Type B pancreatic cell (in vitro differentiated cells): ENCODE measurements around the gene HCFC1. TPM values are rescaled to one million over a fixed set of nuclear protein-coding genes. Genes with fewer than 3 reads are reported as not detected.
A peak's percentile ranks its signal among the peaks of the same experiment; 100 is the strongest.

ENCODE experiments used
- DNase-seq: peaks from one replicate; pipeline ENCODE4 v3.0.0; 2021; ENCODE audit warnings: mixed read lengths; ENCODE audit not compliant: unreplicated experiment; ENCODE audit errors: extremely low spot score
- H3K27ac Mint-ChIP-seq: 2 replicates; pipeline ENCODE4 v1.8.0; 2021; ENCODE audit warnings: mild to moderate bottlenecking, mixed read lengths
- H3K27me3 Mint-ChIP-seq: 2 replicates; pipeline ENCODE4 v1.8.0; 2021; ENCODE audit warnings: mixed read lengths
- H3K36me3 Mint-ChIP-seq: 2 replicates; pipeline ENCODE4 v1.8.0; 2021; ENCODE audit warnings: mixed read lengths
- H3K4me1 Mint-ChIP-seq: one replicate; pipeline ENCODE4 v1.8.0; 2021; ENCODE audit warnings: mixed read lengths; ENCODE audit not compliant: unreplicated experiment
- H3K4me3 Mint-ChIP-seq: 2 replicates; pipeline ENCODE4 v1.8.0; 2021; ENCODE audit warnings: mild to moderate bottlenecking, mixed read lengths
- H3K9me3 Mint-ChIP-seq: 2 replicates; pipeline ENCODE4 v1.8.0; 2021; ENCODE audit warnings: mixed read lengths
- total RNA-seq: library from RNA; stranded (reverse); gene quantifications from 2 replicates; pipeline ENCODE4 v1.2.1, GENCODE V29; 2021; ENCODE audit warnings: low replicate concordance
- TF ChIP-seq, protein P1 (sequence below): fragments of 200-600 bp; sonication (generic); conservative IDR thresholded peaks from 2 replicates; pipeline ENCODE4 v1.5.0; 2021; ENCODE audit warnings: antibody characterized with exemption, mild to moderate bottlenecking

The HCFC1 gene
- total RNA-seq, 1 donor from 2014 or later = 98.0 TPM

DNA sequence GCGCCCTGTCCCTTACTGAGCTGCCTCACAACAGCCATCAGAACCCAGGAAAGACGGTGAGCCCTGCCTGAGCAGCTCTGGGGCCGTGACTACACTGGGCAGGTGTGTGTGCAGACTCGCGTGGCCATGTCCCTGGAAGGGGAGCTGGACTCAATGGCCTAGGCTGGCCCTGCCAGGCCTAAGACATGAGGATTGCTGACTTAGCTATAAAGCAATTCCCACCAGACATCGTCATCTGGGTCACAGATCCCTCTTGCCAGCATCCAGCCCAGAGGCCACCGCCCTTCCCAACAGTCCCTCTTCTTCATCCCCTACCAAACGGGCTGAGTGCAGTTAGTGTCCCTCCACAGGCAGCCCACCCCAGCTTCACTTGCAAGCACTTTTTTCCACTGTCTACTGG lies 40.5 kb downstream of the HCFC1 start:
- TF ChIP-seq, protein P1, sequence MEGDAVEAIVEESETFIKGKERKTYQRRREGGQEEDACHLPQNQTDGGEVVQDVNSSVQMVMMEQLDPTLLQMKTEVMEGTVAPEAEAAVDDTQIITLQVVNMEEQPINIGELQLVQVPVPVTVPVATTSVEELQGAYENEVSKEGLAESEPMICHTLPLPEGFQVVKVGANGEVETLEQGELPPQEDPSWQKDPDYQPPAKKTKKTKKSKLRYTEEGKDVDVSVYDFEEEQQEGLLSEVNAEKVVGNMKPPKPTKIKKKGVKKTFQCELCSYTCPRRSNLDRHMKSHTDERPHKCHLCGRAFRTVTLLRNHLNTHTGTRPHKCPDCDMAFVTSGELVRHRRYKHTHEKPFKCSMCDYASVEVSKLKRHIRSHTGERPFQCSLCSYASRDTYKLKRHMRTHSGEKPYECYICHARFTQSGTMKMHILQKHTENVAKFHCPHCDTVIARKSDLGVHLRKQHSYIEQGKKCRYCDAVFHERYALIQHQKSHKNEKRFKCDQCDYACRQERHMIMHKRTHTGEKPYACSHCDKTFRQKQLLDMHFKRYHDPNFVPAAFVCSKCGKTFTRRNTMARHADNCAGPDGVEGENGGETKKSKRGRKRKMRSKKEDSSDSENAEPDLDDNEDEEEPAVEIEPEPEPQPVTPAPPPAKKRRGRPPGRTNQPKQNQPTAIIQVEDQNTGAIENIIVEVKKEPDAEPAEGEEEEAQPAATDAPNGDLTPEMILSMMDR = no peak
- no peaks in the 10 kb centered on the region for H3K9me3 Mint-ChIP-seq
- no peaks in the 10 kb centered on the region for H3K27me3 Mint-ChIP-seq
- peak overlapping the region; percentile 32 for H3K27ac Mint-ChIP-seq
- peaks cover 7% of the 10 kb centered on the region for H3K4me1 Mint-ChIP-seq
- no peak for DNase-seq
- H3K4me3 Mint-ChIP-seq = no peak overlapping the region
- peaks cover 4% of the 10 kb centered on the region for H3K36me3 Mint-ChIP-seq

DNA sequence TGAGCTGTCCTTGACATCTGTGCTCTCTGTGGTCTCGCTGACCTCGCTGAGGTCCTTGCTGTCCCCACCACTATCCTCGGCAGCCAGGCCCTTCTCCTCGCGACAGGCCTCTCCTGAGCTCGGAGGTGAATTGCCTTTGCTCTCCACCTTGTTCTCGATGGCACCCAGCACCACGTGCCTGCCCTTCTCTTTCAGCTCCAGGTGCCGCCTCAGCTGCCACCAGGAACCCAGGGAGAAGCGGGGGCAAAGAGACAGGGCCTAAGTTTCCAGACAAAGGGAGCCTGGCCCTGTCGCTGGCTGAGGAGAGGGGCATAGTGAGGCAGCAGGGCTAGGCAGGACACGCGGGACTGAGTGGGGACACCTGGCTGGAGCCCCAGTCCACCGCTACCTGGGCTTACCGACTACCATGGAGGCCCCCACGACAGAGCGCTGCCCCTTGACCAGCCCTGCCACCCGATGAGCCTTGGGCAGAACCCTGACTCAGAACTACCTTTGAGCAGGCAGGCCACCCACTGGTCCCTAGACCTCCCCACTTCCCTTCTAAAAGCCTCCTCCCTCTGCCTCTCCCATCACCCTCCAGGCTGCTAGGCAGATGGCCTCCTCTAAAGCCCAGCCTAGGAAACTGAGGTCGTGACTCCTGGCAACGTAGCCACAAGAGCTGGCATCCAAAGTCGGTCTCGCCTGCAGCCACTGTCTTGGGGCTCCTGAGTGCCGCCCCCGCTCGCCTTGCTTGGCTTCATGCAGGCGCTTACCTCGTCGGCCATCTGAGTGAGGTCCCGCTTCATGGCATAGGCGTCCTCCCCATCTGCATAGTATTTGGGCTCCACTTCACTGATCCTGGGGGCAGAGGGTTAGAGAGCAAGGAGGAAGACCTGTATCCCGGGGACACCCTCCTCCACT lies 41.4 kb downstream of the HCFC1 start:
- TF ChIP-seq, protein P1 = no peak
- Mint-ChIP-seq H3K36me3 (peaks cover 4% of the 10 kb centered on the region), H3K27me3 (no peaks in the 10 kb centered on the region), H3K4me3 (no peak overlapping the region), H3K27ac (no peak overlapping the region), H3K9me3 (no peaks in the 10 kb centered on the region), H3K4me1 (peaks cover 7% of the 10 kb centered on the region)
- no peak for DNase-seq

DNA sequence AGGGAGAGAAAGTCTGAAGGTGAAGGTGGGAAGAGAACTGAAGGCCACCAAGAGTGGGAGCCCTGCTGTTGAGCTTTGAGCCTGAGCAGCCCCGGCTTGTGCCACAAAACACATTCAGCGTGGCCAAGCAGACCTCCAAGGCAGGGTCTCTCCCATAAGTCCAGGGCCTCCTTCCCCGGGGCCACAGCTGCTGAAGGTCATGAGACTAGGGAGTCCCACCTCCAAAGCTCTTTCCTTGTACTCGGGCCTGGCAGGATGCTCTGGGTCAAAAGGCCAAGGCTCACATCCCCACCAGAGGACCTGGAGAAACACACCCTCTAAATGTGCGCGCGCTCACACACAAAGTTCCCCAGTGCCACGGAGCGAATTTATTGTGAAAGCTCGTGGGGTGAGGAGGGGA lies 42.0 kb downstream of the HCFC1 start:
- TF ChIP-seq, protein P1 = no peak
- no peak overlapping the region for H3K27ac Mint-ChIP-seq
- H3K4me3 Mint-ChIP-seq = no peak overlapping the region
- peaks cover 7% of the 10 kb centered on the region for H3K4me1 Mint-ChIP-seq
- H3K27me3 Mint-ChIP-seq = no peaks in the 10 kb centered on the region
- H3K9me3 Mint-ChIP-seq = no peaks in the 10 kb centered on the region
- no peak for DNase-seq
- H3K36me3 Mint-ChIP-seq = peaks cover 4% of the 10 kb centered on the region

DNA sequence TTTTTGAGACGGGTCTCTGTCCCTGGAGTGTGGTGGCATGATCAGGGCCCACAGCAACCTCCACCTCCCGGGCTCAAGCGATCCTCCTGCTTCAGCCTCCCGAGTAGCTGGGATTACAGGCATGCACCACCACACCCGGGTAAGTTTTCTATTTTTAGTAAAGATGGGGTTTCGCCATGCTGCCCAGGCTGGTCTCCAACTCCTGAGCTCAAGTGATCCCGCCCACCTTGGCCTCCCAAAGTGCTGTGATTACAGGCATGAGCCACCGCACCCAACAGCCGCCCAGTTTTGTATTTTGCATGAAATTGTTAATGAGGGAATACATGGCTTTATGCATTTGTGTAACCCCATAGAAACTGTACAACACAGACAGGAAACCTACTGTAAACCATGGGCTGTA lies 42.8 kb downstream of the HCFC1 start:
- H3K36me3 Mint-ChIP-seq = peaks cover 4% of the 10 kb centered on the region
- no peaks in the 10 kb centered on the region for H3K9me3 Mint-ChIP-seq
- TF ChIP-seq, protein P1 = no peak
- peak overlapping the region; percentile 97 for H3K27ac Mint-ChIP-seq
- H3K27me3 Mint-ChIP-seq = no peaks in the 10 kb centered on the region
- H3K4me1 Mint-ChIP-seq = peaks cover 7% of the 10 kb centered on the region
- peak overlapping the region; percentile 3 for H3K4me3 Mint-ChIP-seq
- no peak for DNase-seq

DNA sequence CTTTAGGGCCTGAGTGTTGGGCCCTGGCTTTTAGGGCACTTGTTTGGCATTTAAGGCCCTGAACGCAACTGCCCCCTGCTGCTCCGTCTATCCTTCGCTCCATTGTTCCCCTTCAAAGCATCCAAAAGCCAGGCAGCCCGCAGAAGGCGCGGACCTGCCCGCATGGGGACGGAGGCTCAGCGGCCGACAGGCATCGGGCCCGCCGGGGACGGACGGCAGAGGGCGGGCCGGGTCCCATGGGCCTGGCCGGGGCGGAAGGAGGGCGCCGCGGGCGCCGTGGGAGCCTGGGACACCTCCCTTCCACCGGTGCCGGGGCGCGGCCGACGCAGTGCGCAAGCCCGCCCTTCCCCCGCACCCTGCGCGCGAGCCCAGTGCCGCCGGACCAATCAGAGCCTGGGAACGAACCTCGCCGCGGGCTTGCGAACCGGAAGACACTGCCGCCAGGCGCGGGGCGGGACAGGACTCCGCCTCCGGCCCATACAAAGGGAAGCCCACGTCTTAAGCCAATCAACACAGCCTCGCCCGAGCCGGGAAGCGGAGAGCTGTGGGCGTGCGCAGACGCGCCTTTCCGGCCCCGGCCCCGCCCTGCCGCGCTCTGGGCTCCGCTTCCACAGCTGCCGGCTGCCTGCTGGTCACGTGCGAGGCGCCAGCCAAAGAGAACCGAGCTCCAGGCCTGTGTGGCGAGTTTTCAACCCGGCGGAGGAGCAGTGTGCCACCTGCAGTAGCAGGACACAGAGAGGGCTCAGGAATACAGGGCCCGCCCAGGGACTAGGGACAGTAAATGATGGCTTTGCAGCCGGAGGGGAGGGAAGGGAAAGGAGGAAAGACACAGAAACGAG lies 43.5 kb downstream of the HCFC1 start:
- peak overlapping the region; percentile 97 for H3K27ac Mint-ChIP-seq
- DNase-seq = peak; percentile 95

More for the DNA sequence above, 43.5 kb downstream of the HCFC1 start:
- TF ChIP-seq, protein P1 = no peak
- no peaks in the 10 kb centered on the region for H3K9me3 Mint-ChIP-seq
- H3K27me3 Mint-ChIP-seq = no peaks in the 10 kb centered on the region
- peak overlapping the region; percentile 88 for H3K4me3 Mint-ChIP-seq
- peaks cover 7% of the 10 kb centered on the region for H3K4me1 Mint-ChIP-seq
- peaks cover 4% of the 10 kb centered on the region for H3K36me3 Mint-ChIP-seq
